ENCODE data around the gene VARS2. TPM values are rescaled to one million over a fixed set of nuclear protein-coding genes. Genes with fewer than 3 reads are reported as not detected.

Gene VARS2
- total and polyA plus RNA-seq, 9 of the 15 experiments (the other 6 are each of a cell fraction or from before 2014, with no cell fraction given), result 1.6 to 53.6 (median 29.9) TPM

DNA sequence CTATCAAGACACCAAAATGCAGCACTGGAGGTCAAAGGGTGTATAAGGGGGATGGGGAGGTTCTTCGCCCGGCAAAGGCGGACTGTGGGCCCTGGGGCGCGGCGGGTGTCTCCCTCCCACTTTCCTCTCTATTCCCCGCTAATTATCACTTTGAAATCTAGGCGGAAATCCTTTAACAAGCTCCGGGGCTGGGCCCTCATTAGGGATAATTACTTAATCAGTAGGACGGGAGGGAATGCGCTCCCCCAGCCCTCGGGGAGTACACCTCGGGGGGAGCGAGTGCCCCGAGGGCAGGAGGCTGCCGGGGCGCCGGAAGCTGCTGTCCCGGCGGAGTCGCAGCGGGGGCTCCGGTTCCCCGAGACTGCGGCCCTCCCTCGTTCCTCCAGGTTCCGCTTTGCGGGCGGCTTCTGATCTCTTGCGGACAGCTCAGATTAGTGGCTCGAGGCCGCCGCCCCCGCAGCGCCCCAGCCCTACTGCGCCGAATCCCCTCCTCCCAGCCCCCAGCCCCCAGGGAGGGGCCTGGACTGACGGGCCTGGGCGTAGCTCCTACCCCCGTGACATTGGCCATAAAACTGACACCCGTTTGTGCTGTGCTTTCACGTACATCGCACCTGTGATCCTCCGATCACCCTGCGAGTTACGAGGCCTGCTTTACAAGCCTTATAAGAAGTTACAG, 41.5 kb downstream of the VARS2 start (continued):
- TF ChIP-seq MTA2 (IDR thresholded peaks at IDR 0.05; ENCODE audit: low read depth) (0 out of 2 replicates have a peak, but pooled peaks have one; percentile 13), POLR2AphosphoS2 (IDR thresholded peaks at IDR 0.05; ENCODE audit: low read length) (no peak), RNF2 (IDR thresholded peaks at IDR 0.05) (peak; percentile 89), THRAP3 (IDR thresholded peaks at IDR 0.05; ENCODE audit: borderline replicate concordance) (no peak), TAL1 (IDR thresholded peaks at IDR 0.05) (peak; percentile 46; the same call in 1 of the 2 replicates), FIP1L1 (IDR thresholded peaks at IDR 0.05; ENCODE audit: low read depth, low read length, poor library complexity, severe bottlenecking) (peak; percentile 66), JUN (IDR thresholded peaks at IDR 0.05; ENCODE audit: borderline replicate concordance, low read depth, low read length) (peak; percentile 46; the same call in 1 of the 2 replicates), JUN (CRISPR knock-in tag; IDR thresholded peaks at IDR 0.05; ENCODE audit: borderline replicate concordance) (0 out of 2 replicates have a peak, but pooled peaks have one; percentile 32), ZBTB7A (IDR thresholded peaks at IDR 0.05; ENCODE audit: borderline replicate concordance, control insufficient read depth, low read depth, low read length) (peak; percentile 82), XRCC5 (IDR thresholded peaks at IDR 0.05; ENCODE audit: low read depth, low read length) (peak; percentile 80; the same call in 1 of the 2 replicates)
- TF ChIP-seq, protein P1, sequence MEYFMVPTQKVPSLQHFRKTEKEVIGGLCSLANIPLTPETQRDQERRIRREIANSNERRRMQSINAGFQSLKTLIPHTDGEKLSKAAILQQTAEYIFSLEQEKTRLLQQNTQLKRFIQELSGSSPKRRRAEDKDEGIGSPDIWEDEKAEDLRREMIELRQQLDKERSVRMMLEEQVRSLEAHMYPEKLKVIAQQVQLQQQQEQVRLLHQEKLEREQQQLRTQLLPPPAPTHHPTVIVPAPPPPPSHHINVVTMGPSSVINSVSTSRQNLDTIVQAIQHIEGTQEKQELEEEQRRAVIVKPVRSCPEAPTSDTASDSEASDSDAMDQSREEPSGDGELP (CRISPR knock-in tag; IDR thresholded peaks at IDR 0.05; ENCODE audit: borderline replicate concordance), result peak; percentile 73; the same call in 1 of the 2 replicates
- TF ChIP-seq, protein P2, sequence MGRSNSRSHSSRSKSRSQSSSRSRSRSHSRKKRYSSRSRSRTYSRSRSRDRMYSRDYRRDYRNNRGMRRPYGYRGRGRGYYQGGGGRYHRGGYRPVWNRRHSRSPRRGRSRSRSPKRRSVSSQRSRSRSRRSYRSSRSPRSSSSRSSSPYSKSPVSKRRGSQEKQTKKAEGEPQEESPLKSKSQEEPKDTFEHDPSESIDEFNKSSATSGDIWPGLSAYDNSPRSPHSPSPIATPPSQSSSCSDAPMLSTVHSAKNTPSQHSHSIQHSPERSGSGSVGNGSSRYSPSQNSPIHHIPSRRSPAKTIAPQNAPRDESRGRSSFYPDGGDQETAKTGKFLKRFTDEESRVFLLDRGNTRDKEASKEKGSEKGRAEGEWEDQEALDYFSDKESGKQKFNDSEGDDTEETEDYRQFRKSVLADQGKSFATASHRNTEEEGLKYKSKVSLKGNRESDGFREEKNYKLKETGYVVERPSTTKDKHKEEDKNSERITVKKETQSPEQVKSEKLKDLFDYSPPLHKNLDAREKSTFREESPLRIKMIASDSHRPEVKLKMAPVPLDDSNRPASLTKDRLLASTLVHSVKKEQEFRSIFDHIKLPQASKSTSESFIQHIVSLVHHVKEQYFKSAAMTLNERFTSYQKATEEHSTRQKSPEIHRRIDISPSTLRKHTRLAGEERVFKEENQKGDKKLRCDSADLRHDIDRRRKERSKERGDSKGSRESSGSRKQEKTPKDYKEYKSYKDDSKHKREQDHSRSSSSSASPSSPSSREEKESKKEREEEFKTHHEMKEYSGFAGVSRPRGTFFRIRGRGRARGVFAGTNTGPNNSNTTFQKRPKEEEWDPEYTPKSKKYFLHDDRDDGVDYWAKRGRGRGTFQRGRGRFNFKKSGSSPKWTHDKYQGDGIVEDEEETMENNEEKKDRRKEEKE (IDR thresholded peaks at IDR 0.05; ENCODE audit: borderline replicate concordance in 1 of 2, control insufficient read depth in 1 of 2, low read depth in 2 of 2, low read length in 1 of 2), result peak in 1 of 2 experiments; percentile 94; a peak in 2 of 4 replicates
- TF ChIP-seq, protein P3, sequence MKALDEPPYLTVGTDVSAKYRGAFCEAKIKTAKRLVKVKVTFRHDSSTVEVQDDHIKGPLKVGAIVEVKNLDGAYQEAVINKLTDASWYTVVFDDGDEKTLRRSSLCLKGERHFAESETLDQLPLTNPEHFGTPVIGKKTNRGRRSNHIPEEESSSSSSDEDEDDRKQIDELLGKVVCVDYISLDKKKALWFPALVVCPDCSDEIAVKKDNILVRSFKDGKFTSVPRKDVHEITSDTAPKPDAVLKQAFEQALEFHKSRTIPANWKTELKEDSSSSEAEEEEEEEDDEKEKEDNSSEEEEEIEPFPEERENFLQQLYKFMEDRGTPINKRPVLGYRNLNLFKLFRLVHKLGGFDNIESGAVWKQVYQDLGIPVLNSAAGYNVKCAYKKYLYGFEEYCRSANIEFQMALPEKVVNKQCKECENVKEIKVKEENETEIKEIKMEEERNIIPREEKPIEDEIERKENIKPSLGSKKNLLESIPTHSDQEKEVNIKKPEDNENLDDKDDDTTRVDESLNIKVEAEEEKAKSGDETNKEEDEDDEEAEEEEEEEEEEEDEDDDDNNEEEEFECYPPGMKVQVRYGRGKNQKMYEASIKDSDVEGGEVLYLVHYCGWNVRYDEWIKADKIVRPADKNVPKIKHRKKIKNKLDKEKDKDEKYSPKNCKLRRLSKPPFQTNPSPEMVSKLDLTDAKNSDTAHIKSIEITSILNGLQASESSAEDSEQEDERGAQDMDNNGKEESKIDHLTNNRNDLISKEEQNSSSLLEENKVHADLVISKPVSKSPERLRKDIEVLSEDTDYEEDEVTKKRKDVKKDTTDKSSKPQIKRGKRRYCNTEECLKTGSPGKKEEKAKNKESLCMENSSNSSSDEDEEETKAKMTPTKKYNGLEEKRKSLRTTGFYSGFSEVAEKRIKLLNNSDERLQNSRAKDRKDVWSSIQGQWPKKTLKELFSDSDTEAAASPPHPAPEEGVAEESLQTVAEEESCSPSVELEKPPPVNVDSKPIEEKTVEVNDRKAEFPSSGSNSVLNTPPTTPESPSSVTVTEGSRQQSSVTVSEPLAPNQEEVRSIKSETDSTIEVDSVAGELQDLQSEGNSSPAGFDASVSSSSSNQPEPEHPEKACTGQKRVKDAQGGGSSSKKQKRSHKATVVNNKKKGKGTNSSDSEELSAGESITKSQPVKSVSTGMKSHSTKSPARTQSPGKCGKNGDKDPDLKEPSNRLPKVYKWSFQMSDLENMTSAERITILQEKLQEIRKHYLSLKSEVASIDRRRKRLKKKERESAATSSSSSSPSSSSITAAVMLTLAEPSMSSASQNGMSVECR (CRISPR knock-in tag; IDR thresholded peaks at IDR 0.05), result no peak
- TF ChIP-seq, protein P4, sequence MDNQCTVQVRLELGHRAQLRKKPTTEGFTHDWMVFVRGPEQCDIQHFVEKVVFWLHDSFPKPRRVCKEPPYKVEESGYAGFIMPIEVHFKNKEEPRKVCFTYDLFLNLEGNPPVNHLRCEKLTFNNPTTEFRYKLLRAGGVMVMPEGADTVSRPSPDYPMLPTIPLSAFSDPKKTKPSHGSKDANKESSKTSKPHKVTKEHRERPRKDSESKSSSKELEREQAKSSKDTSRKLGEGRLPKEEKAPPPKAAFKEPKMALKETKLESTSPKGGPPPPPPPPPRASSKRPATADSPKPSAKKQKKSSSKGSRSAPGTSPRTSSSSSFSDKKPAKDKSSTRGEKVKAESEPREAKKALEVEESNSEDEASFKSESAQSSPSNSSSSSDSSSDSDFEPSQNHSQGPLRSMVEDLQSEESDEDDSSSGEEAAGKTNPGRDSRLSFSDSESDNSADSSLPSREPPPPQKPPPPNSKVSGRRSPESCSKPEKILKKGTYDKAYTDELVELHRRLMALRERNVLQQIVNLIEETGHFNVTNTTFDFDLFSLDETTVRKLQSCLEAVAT (IDR thresholded peaks at IDR 0.05), result peak in 1 of 2 experiments; percentile 79; a peak in 2 of 4 replicates
- TF ChIP-seq, protein P5, sequence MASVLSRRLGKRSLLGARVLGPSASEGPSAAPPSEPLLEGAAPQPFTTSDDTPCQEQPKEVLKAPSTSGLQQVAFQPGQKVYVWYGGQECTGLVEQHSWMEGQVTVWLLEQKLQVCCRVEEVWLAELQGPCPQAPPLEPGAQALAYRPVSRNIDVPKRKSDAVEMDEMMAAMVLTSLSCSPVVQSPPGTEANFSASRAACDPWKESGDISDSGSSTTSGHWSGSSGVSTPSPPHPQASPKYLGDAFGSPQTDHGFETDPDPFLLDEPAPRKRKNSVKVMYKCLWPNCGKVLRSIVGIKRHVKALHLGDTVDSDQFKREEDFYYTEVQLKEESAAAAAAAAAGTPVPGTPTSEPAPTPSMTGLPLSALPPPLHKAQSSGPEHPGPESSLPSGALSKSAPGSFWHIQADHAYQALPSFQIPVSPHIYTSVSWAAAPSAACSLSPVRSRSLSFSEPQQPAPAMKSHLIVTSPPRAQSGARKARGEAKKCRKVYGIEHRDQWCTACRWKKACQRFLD (CRISPR knock-in tag; IDR thresholded peaks at IDR 0.05), result peak; percentile 82

Measured in K562 (cell line).